Measurements from ENCODE around the gene TSHR. TPM values are rescaled to one million over a fixed set of nuclear protein-coding genes. Genes with fewer than 3 reads are reported as not detected.
A peak's percentile ranks its signal among the peaks of the same experiment; 100 is the strongest.
"Not testable (repeated sequence)": the region's sequence is repeated elsewhere in the genome, so short reads cannot be mapped to it uniquely, and the experiment has no call there.

TSHR gene
- total RNA-seq, 1 experiment from 2014 or later: not detected

- H3K4me1 ChIP-seq (ENCODE audit: low read length): peaks cover 7% of the 10 kb centered on the region
- DNase-seq: peak; percentile 67
- peaks cover 5% of the 10 kb centered on the region; the same call in 1 of the 2 replicates for H3K9me3 ChIP-seq (ENCODE audit: low read length)
- H3K9me2 ChIP-seq (replicated peaks; ENCODE audit: insufficient read depth, low read length): no peaks in the 10 kb centered on the region
- peak overlapping the region; percentile 46 for H2AFZ ChIP-seq (ENCODE audit: low read length)
- H3K4me2 ChIP-seq (ENCODE audit: low read depth, low read length, poor library complexity, severe bottlenecking): no peak overlapping the region
- no peaks in the 10 kb centered on the region for H4K20me1 ChIP-seq (ENCODE audit: insufficient read depth, low read depth, low read length)
- H3K27me3 ChIP-seq (ENCODE audit: low read length): no peaks in the 10 kb centered on the region
- H3K9ac ChIP-seq (ENCODE audit: low read length): no peak overlapping the region
- no peaks in the 10 kb centered on the region for H3K79me2 ChIP-seq (ENCODE audit: low read length)
- H3K36me3 ChIP-seq (ENCODE audit: insufficient read depth, low read length): no peaks in the 10 kb centered on the region
- H3K27ac ChIP-seq (ENCODE audit: low read length): no peak overlapping the region
- no peak overlapping the region for H3K4me3 ChIP-seq (ENCODE audit: low read length)
These were observed 78.3 kb downstream of the TSHR start for GRCh38 chr14:81033698-81034240.

- Histone ChIP-seq H3K9me2 (replicated peaks; ENCODE audit: insufficient read depth, low read length) (no peaks in the 10 kb centered on the region), H3K27me3 (ENCODE audit: low read length) (no peaks in the 10 kb centered on the region), H3K9ac (ENCODE audit: low read length) (no peak overlapping the region), H3K4me3 (ENCODE audit: low read length) (no peak overlapping the region), H4K20me1 (ENCODE audit: insufficient read depth, low read depth, low read length) (no peaks in the 10 kb centered on the region), H3K9me3 (ENCODE audit: low read length) (no peaks in the 10 kb centered on the region), H2AFZ (ENCODE audit: low read length) (peak overlapping the region; percentile 32; the same call in 1 of the 2 replicates), H3K79me2 (ENCODE audit: low read length) (no peaks in the 10 kb centered on the region), H3K4me2 (ENCODE audit: low read depth, low read length, poor library complexity, severe bottlenecking) (no peak overlapping the region), H3K36me3 (ENCODE audit: insufficient read depth, low read length) (no peaks in the 10 kb centered on the region), H3K27ac (ENCODE audit: low read length) (no peak overlapping the region), H3K4me1 (ENCODE audit: low read length) (no peaks in the 10 kb centered on the region; the same call in 1 of the 2 replicates)
- no peak for DNase-seq
These were observed 87.0 kb downstream of the TSHR start for GRCh38 chr14:81042438-81042837.

GRCh38 chr14:81051547-81051946, 96.1 kb downstream of the TSHR start:
- Histone ChIP-seq H4K20me1 (ENCODE audit: insufficient read depth, low read depth, low read length) (no peaks in the 10 kb centered on the region), H3K9ac (ENCODE audit: low read length) (no peak overlapping the region), H3K9me3 (ENCODE audit: low read length) (peaks cover 15% of the 10 kb centered on the region), H3K4me2 (ENCODE audit: low read depth, low read length, poor library complexity, severe bottlenecking) (peak overlapping the region; percentile 19), H3K27me3 (ENCODE audit: low read length) (no peaks in the 10 kb centered on the region), H3K79me2 (ENCODE audit: low read length) (no peaks in the 10 kb centered on the region), H3K4me3 (ENCODE audit: low read length) (no peak overlapping the region), H3K36me3 (ENCODE audit: insufficient read depth, low read length) (no peaks in the 10 kb centered on the region), H3K4me1 (ENCODE audit: low read length) (peaks cover 16% of the 10 kb centered on the region), H3K9me2 (replicated peaks; ENCODE audit: insufficient read depth, low read length) (no peaks in the 10 kb centered on the region), H2AFZ (ENCODE audit: low read length) (peak overlapping the region; percentile 11), H3K27ac (ENCODE audit: low read length) (peak overlapping the region; percentile 7; the same call in 1 of the 2 replicates)
- DNase-seq: peak; percentile 71

GRCh38 chr14:81054057-81054456, 98.6 kb downstream of the TSHR start:
- H3K27me3 ChIP-seq (ENCODE audit: low read length); H3K36me3 ChIP-seq (ENCODE audit: insufficient read depth, low read length); H3K27ac ChIP-seq (ENCODE audit: low read length); H3K4me2 ChIP-seq (ENCODE audit: low read depth, low read length, poor library complexity, severe bottlenecking); H2AFZ ChIP-seq (ENCODE audit: low read length); H3K9me2 ChIP-seq (replicated peaks; ENCODE audit: insufficient read depth, low read length); H4K20me1 ChIP-seq (ENCODE audit: insufficient read depth, low read depth, low read length); H3K4me3 ChIP-seq (ENCODE audit: low read length); H3K9ac ChIP-seq (ENCODE audit: low read length); H3K79me2 ChIP-seq (ENCODE audit: low read length); DNase-seq: not testable (repeated sequence)
- peaks cover 16% of the 10 kb centered on the region for H3K4me1 ChIP-seq (ENCODE audit: low read length)
- H3K9me3 ChIP-seq (ENCODE audit: low read length): peaks cover 15% of the 10 kb centered on the region

- no peaks in the 10 kb centered on the region for H3K36me3 ChIP-seq (ENCODE audit: insufficient read depth, low read length)
- no peaks in the 10 kb centered on the region for H3K79me2 ChIP-seq (ENCODE audit: low read length)
- H3K4me3 ChIP-seq (ENCODE audit: low read length): no peak overlapping the region
- H3K27ac ChIP-seq (ENCODE audit: low read length): no peak overlapping the region
- no peaks in the 10 kb centered on the region for H3K9me2 ChIP-seq (replicated peaks; ENCODE audit: insufficient read depth, low read length)
- H3K27me3 ChIP-seq (ENCODE audit: low read length): no peaks in the 10 kb centered on the region
- DNase-seq: no peak
- no peak overlapping the region for H3K4me2 ChIP-seq (ENCODE audit: low read depth, low read length, poor library complexity, severe bottlenecking)
- H3K9ac ChIP-seq (ENCODE audit: low read length): no peak overlapping the region
- no peak overlapping the region for H2AFZ ChIP-seq (ENCODE audit: low read length)
- peaks cover 15% of the 10 kb centered on the region for H3K9me3 ChIP-seq (ENCODE audit: low read length)
- no peaks in the 10 kb centered on the region for H4K20me1 ChIP-seq (ENCODE audit: insufficient read depth, low read depth, low read length)
- H3K4me1 ChIP-seq (ENCODE audit: low read length): peaks cover 12% of the 10 kb centered on the region
These were observed 100.5 kb downstream of the TSHR start for GRCh38 chr14:81055971-81056370.

GRCh38 chr14:81062380-81062779, 107.0 kb downstream of the TSHR start:
- no peaks in the 10 kb centered on the region for H3K9me2 ChIP-seq (replicated peaks; ENCODE audit: insufficient read depth, low read length)
- no peak overlapping the region; the same call in 1 of the 2 replicates for H3K27ac ChIP-seq (ENCODE audit: low read length)
- H3K79me2 ChIP-seq (ENCODE audit: low read length): no peaks in the 10 kb centered on the region
- no peaks in the 10 kb centered on the region for H4K20me1 ChIP-seq (ENCODE audit: insufficient read depth, low read depth, low read length)
- no peaks in the 10 kb centered on the region for H3K9me3 ChIP-seq (ENCODE audit: low read length)
- H3K36me3 ChIP-seq (ENCODE audit: insufficient read depth, low read length): no peaks in the 10 kb centered on the region
- peaks cover 14% of the 10 kb centered on the region for H3K4me1 ChIP-seq (ENCODE audit: low read length)
- DNase-seq: no peak
- no peaks in the 10 kb centered on the region for H3K27me3 ChIP-seq (ENCODE audit: low read length)
- peak overlapping the region; percentile 89 for H2AFZ ChIP-seq (ENCODE audit: low read length)
- no peak overlapping the region for H3K4me3 ChIP-seq (ENCODE audit: low read length)
- H3K4me2 ChIP-seq (ENCODE audit: low read depth, low read length, poor library complexity, severe bottlenecking): peak overlapping the region; percentile 48
- no peak overlapping the region for H3K9ac ChIP-seq (ENCODE audit: low read length)

GRCh38 chr14:81062816-81063215, 107.4 kb downstream of the TSHR start:
- Histone ChIP-seq H3K36me3 (ENCODE audit: insufficient read depth, low read length) (no peaks in the 10 kb centered on the region), H3K27me3 (ENCODE audit: low read length) (no peaks in the 10 kb centered on the region), H4K20me1 (ENCODE audit: insufficient read depth, low read depth, low read length) (no peaks in the 10 kb centered on the region), H3K9me3 (ENCODE audit: low read length) (no peaks in the 10 kb centered on the region), H3K4me3 (ENCODE audit: low read length) (no peak overlapping the region), H3K4me1 (ENCODE audit: low read length) (peaks cover 14% of the 10 kb centered on the region), H2AFZ (ENCODE audit: low read length) (peak overlapping the region; percentile 89), H3K4me2 (ENCODE audit: low read depth, low read length, poor library complexity, severe bottlenecking) (peak overlapping the region; percentile 48), H3K27ac (ENCODE audit: low read length) (peak overlapping the region; percentile 3; the same call in 1 of the 2 replicates), H3K9me2 (replicated peaks; ENCODE audit: insufficient read depth, low read length) (no peaks in the 10 kb centered on the region), H3K79me2 (ENCODE audit: low read length) (no peaks in the 10 kb centered on the region), H3K9ac (ENCODE audit: low read length) (no peak overlapping the region)
- DNase-seq: peak; percentile 93

GRCh38 chr14:81066672-81067071, 111.3 kb downstream of the TSHR start:
- Histone ChIP-seq H3K27me3 (ENCODE audit: low read length) (no peaks in the 10 kb centered on the region), H3K9ac (ENCODE audit: low read length) (no peak overlapping the region), H3K36me3 (ENCODE audit: insufficient read depth, low read length) (0 out of 2 replicates have a peak, but pooled peaks cover 3% of the 10 kb centered on the region), H3K9me2 (replicated peaks; ENCODE audit: insufficient read depth, low read length) (no peaks in the 10 kb centered on the region), H3K4me2 (ENCODE audit: low read depth, low read length, poor library complexity, severe bottlenecking) (no peak overlapping the region), H3K9me3 (ENCODE audit: low read length) (peaks cover 12% of the 10 kb centered on the region), H4K20me1 (ENCODE audit: insufficient read depth, low read depth, low read length) (no peaks in the 10 kb centered on the region), H3K79me2 (ENCODE audit: low read length) (no peaks in the 10 kb centered on the region), H3K4me3 (ENCODE audit: low read length) (no peak overlapping the region), H3K4me1 (ENCODE audit: low read length) (peaks cover 14% of the 10 kb centered on the region), H2AFZ (ENCODE audit: low read length) (no peak overlapping the region), H3K27ac (ENCODE audit: low read length) (no peak overlapping the region)
- no peak for DNase-seq
